HAP-1 (cell line): ENCODE measurements around the gene ARFIP2.

Experiments used
- DNase-seq, 2 experiments: peaks; one replicate each; pipeline ENCODE4 v3.0.0-alpha.2; 2016 to 2020; ENCODE audit warnings: low spot score in 2 of 2
- H3K27me3 ChIP-seq: fragments of 250-450 bp; sonication (Bioruptor Pico); 2 replicates; pipeline ENCODE4 v1.5.1; 2020; ENCODE audit warnings: low read depth, mild to moderate bottlenecking, moderate library complexity
- H3K36me3 ChIP-seq: fragments of 250-450 bp; sonication (Bioruptor Pico); replicated peaks from 2 replicates; pipeline ENCODE4 v1.5.1; 2020; ENCODE audit warnings: mild to moderate bottlenecking
- H3K4me1 ChIP-seq: fragments of 250-450 bp; sonication (Bioruptor Pico); 2 replicates; pipeline ENCODE4 v1.5.1; 2020; ENCODE audit warnings: mild to moderate bottlenecking
- H3K4me3 ChIP-seq: fragments of 250-450 bp; sonication (Bioruptor Pico); 2 replicates; pipeline ENCODE4 v1.5.1; 2020; ENCODE audit warnings: mild to moderate bottlenecking, moderate library complexity
- H3K9me3 ChIP-seq: fragments of 250-450 bp; sonication (Bioruptor Pico); 2 replicates; pipeline ENCODE4 v1.5.1; 2020; ENCODE audit warnings: mild to moderate bottlenecking, moderate library complexity
- in situ Hi-C: fragments of 300-500 bp; cut with MboI; formaldehyde crosslinking; loops from 3 replicates; pipeline ENCODE4 v1.14.3; 2020; ENCODE audit warnings: low sequenced_read_pairs, inconsistent platforms, mixed read lengths

ARFIP2 gene

GRCh38 chr11:6474413-6474792 is 6.7 kb downstream of the ARFIP2 start:
- in situ Hi-C loops, result no loop called here
- H3K36me3 ChIP-seq, result peaks cover 28% of the 10 kb centered on the region

GRCh38 chr11:6473451-6474412 is 7.4 kb downstream of the ARFIP2 start, which contains the start of gene TRIM3:
TSS of gene TRIM3 (minus strand) at chr11:6473941. CDS start at chr11:6465695, 8,246 bp downstream.
- in situ Hi-C loops, result no loop called here
- DNase-seq, result peak; percentile 79 to 95
- Histone ChIP-seq H3K4me1 (peaks cover 13% of the 10 kb centered on the region), H3K4me3 (peak within 1 kb of the TSS; percentile 79), H3K27me3 (no peaks in the 10 kb centered on the region), H3K36me3 (peaks cover 22% of the 10 kb centered on the region), H3K9me3 (no peaks in the 10 kb centered on the region)

More at GRCh38 chr11:6474413-6474792, 6.7 kb downstream of the ARFIP2 start:
- H3K27me3 ChIP-seq, result no peaks in the 10 kb centered on the region
- no peak for DNase-seq
- no peaks in the 10 kb centered on the region for H3K9me3 ChIP-seq
- peak overlapping the region; percentile 46 for H3K4me3 ChIP-seq
- H3K4me1 ChIP-seq, result peaks cover 8% of the 10 kb centered on the region

DNA sequence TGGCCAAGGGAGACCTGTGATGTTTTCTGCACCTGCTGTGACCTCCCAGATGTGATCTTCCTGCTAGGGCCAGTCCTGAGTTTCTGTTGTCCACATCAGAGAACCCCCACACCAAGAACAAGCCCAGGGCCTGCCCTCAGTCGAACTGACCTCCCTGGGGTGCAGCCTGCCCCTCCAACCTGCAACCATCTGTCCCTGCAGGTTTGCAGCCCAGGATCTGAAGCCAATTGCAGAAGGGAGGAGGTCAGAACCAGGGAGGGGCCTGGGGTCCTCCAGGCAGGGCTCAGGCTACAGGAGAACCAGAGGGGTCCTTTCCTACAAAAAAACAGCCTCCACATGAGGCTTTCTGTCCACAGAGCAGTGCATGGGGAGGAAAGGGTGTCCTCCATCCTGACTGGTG is 8.2 kb downstream of the ARFIP2 start:
- no peak for DNase-seq
- Histone ChIP-seq H3K36me3 (peaks cover 14% of the 10 kb centered on the region), H3K4me1 (peaks cover 14% of the 10 kb centered on the region), H3K27me3 (no peaks in the 10 kb centered on the region), H3K9me3 (no peaks in the 10 kb centered on the region), H3K4me3 (peak overlapping the region; percentile 79)
- in situ Hi-C loops, result no loop called here

DNA sequence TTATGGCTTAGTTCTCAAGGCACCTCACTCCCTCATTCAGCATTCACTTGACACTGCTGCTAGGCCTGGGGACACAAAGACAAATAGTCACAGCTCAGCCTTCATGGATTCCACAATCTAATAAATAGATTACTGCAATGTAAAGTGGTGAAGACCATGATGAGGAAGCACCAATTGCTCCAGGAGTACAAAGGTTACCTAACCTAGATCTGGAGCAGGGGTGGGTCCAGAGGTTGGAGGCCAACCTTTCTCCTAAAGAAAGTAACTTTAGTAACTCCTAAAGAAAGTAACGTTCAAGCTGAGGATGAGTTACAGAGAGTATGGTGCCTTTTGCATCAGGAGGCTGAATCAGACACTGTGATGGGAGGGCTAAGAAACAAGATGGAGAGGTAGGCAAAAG is 11.5 kb downstream of the ARFIP2 start:
- Histone ChIP-seq H3K4me1 (peaks cover 14% of the 10 kb centered on the region), H3K9me3 (no peaks in the 10 kb centered on the region), H3K27me3 (no peaks in the 10 kb centered on the region), H3K36me3 (no peaks in the 10 kb centered on the region; the same call in 1 of the 2 replicates), H3K4me3 (no peak overlapping the region)
- in situ Hi-C loops, result no loop called here
- DNase-seq, result no peak

GRCh38 chr11:6468712-6469495 is 12.2 kb downstream of the ARFIP2 start:
- Histone ChIP-seq H3K4me1 (peaks cover 9% of the 10 kb centered on the region), H3K4me3 (no peak overlapping the region), H3K9me3 (no peaks in the 10 kb centered on the region), H3K36me3 (peaks cover 6% of the 10 kb centered on the region; the same call in 1 of the 2 replicates), H3K27me3 (no peaks in the 10 kb centered on the region)
- peak; percentile 82 to 94 for DNase-seq
- in situ Hi-C loops, result no loop called here

- in situ Hi-C loops, result no loop called here
- H3K27me3 ChIP-seq, result no peaks in the 10 kb centered on the region
- H3K36me3 ChIP-seq, result peaks cover 15% of the 10 kb centered on the region
- H3K4me1 ChIP-seq, result no peaks in the 10 kb centered on the region
- H3K4me3 ChIP-seq, result no peak overlapping the region
- H3K9me3 ChIP-seq, result no peaks in the 10 kb centered on the region
- DNase-seq, result no peak
Observed at GRCh38 chr11:6459099-6459450, 22.1 kb downstream of the ARFIP2 start.

GRCh38 chr11:6458352-6459098 is 22.6 kb downstream of the ARFIP2 start:
- Histone ChIP-seq H3K36me3 (peaks cover 11% of the 10 kb centered on the region), H3K27me3 (no peaks in the 10 kb centered on the region), H3K4me3 (no peak overlapping the region), H3K4me1 (no peaks in the 10 kb centered on the region), H3K9me3 (no peaks in the 10 kb centered on the region)
- in situ Hi-C loops, result no loop called here
- no peak for DNase-seq

DNA sequence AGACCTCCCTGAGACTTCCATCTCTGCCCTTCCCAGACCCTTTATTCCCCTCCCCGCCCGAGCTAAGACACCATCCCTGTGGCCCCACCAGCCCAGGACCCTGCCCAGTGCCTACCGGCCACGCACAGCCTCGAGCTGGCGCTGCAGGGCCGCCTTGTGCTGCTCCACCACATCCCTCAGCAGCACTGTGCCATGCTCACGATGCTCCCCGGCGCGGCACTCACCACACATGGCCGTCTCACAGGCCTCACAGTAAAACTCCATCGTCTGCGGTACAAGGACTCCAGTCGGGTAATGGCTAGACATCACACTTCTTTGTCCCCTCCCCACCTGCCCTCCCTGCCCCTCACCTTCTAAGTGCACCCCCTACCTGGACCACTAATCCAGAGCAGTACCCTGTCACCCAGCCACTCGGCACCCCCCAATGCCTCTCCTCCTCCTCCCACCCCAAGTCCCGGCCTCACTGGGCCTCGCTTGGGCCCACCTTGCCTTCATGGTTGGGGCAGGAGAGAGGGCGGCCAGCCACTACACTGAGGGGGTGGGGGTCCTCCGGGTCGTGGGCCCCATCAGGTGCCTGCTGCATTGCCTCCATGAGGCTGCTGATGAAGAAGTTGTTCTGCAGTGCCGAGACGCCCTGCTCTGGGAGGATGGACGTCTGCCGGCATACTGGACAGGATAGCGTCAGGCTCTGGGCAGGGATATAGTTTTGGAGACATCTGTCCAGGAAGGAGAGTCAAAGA is 23.4 kb downstream of the ARFIP2 start:
- DNase-seq, result no peak
- no peaks in the 10 kb centered on the region for H3K4me1 ChIP-seq

GRCh38 chr11:6456361-6457073 is 24.6 kb downstream of the ARFIP2 start:
- H3K9me3 ChIP-seq, result no peaks in the 10 kb centered on the region
- no peaks in the 10 kb centered on the region for H3K27me3 ChIP-seq
- DNase-seq, result no peak
- in situ Hi-C loops, result no loop called here
- peaks cover 11% of the 10 kb centered on the region for H3K36me3 ChIP-seq
- no peak overlapping the region for H3K4me3 ChIP-seq
- no peaks in the 10 kb centered on the region for H3K4me1 ChIP-seq

More for the DNA sequence above, 23.4 kb downstream of the ARFIP2 start:
- H3K4me3 ChIP-seq, result no peak overlapping the region
- H3K9me3 ChIP-seq, result no peaks in the 10 kb centered on the region
- peaks cover 11% of the 10 kb centered on the region for H3K36me3 ChIP-seq
- H3K27me3 ChIP-seq, result no peaks in the 10 kb centered on the region
- in situ Hi-C loops, result no loop called here

DNA sequence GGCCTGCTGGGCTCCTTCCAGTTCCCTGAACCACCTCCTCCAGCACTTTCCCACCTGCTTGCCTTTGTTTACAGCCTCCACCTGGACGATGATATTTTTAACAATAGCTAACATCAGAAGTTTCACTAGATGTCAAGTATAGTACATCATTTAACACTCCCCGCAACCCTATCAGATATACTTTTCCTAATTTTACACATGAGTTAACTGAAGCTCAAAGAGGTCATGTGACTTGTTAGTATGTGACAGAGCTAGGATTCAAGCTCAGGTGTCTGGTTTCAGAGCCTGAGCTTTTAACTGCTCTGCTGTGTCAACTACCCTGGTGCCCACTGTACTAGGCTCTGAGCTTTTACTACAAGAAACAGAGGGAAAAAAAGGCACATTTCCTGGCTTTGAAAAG is 26.1 kb downstream of the ARFIP2 start:
- Histone ChIP-seq H3K27me3 (no peaks in the 10 kb centered on the region), H3K4me1 (no peaks in the 10 kb centered on the region), H3K4me3 (no peak overlapping the region), H3K9me3 (no peaks in the 10 kb centered on the region), H3K36me3 (peaks cover 19% of the 10 kb centered on the region)
- in situ Hi-C loops, result no loop called here
- no peak for DNase-seq

DNA sequence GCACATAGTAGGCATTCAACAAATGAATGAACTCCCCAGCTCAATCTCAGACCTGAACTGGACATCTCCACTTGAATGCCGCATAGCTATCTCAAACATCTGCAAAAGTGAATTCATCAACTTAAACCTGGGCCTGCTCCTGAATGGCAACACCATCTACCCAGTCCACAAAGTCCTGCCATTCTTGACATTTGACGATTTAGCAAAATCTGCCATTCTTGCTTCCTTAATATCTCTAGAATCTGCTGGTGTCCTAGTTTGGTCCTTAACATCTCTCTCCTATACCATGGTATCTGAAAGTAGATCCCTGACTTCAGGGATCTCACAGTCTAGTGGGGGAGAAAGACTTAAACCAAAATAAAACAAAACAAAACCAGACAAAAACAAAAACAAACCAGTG is 28.0 kb downstream of the ARFIP2 start:
- Histone ChIP-seq H3K4me1 (no peaks in the 10 kb centered on the region), H3K4me3 (no peak overlapping the region), H3K9me3 (no peaks in the 10 kb centered on the region), H3K27me3 (no peaks in the 10 kb centered on the region), H3K36me3 (peaks cover 21% of the 10 kb centered on the region)
- DNase-seq, result no peak
- in situ Hi-C loops, result no loop called here

DNA sequence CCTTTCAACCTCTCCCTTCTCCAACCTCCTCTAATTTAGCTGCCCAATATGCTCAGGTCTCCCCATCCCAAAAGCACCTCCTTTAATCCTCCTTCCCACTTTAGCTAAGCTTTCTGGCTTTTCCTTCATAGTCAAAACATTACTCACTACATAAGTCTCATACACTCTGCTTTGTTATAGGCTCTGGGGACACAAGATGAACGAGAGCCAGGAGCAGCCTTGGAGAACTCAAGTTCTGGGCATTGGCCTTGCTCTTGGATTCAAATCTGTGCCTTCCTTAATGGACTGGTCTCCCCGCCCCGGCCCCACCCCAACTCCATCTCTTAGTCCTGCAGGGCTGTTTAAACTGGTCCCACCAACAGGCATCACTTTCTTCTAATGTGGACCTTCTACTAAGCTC is 28.9 kb downstream of the ARFIP2 start:
- Histone ChIP-seq H3K36me3 (peaks cover 21% of the 10 kb centered on the region), H3K27me3 (no peaks in the 10 kb centered on the region), H3K9me3 (no peaks in the 10 kb centered on the region), H3K4me1 (no peaks in the 10 kb centered on the region), H3K4me3 (no peak overlapping the region)
- DNase-seq, result no peak
- in situ Hi-C loops, result no loop called here
